ENCODE results near the gene COCH. TPM values are rescaled to one million over a fixed set of nuclear protein-coding genes. Genes with fewer than 3 reads are reported as not detected.

COCH gene
- total RNA-seq, 1 donor from 2014 or later: 1.8 TPM

- no peak overlapping the region for H3K4me3 Mint-ChIP-seq
- no peak for TF ChIP-seq CTCF (IDR thresholded peaks at IDR 0.05; ENCODE audit: unreplicated experiment)
- DNase-seq (ENCODE audit: low spot score in 2 of 2, unreplicated experiment in 2 of 2): no peak
- H3K27me3 Mint-ChIP-seq (ENCODE audit: low read depth): peaks cover 22% of the 10 kb centered on the region
- no peaks in the 10 kb centered on the region for H3K4me1 Mint-ChIP-seq
- H3K27ac Mint-ChIP-seq: no peak overlapping the region
- no peaks in the 10 kb centered on the region for H3K9me3 Mint-ChIP-seq
- no peaks in the 10 kb centered on the region for H3K36me3 Mint-ChIP-seq
Observed at GRCh38 chr14:30853946-30854345, 20.4 kb upstream of the COCH start.

- no peaks in the 10 kb centered on the region for H3K36me3 Mint-ChIP-seq
- H3K4me1 Mint-ChIP-seq: no peaks in the 10 kb centered on the region
- no peak overlapping the region for H3K4me3 Mint-ChIP-seq
- peaks cover 18% of the 10 kb centered on the region for H3K27me3 Mint-ChIP-seq (ENCODE audit: low read depth)
- no peak for DNase-seq (ENCODE audit: low spot score in 2 of 2, unreplicated experiment in 2 of 2)
- no peaks in the 10 kb centered on the region for H3K9me3 Mint-ChIP-seq
- H3K27ac Mint-ChIP-seq: no peak overlapping the region
- TF ChIP-seq CTCF (IDR thresholded peaks at IDR 0.05; ENCODE audit: unreplicated experiment): no peak
Observed at GRCh38 chr14:30854492-30854891, 19.9 kb upstream of the COCH start.

- Mint-ChIP-seq H3K27ac (no peak overlapping the region), H3K36me3 (no peaks in the 10 kb centered on the region), H3K4me1 (no peaks in the 10 kb centered on the region), H3K4me3 (no peak overlapping the region), H3K9me3 (no peaks in the 10 kb centered on the region), H3K27me3 (ENCODE audit: low read depth) (peaks cover 21% of the 10 kb centered on the region)
- DNase-seq (ENCODE audit: low spot score in 2 of 2, unreplicated experiment in 2 of 2): no peak
- TF ChIP-seq CTCF (IDR thresholded peaks at IDR 0.05; ENCODE audit: unreplicated experiment): no peak
Observed at GRCh38 chr14:30855345-30856037, 18.9 kb upstream of the COCH start.

GRCh38 chr14:30861200-30861599 is 13.2 kb upstream of the COCH start:
- no peak overlapping the region for H3K4me3 Mint-ChIP-seq
- H3K9me3 Mint-ChIP-seq: no peaks in the 10 kb centered on the region
- H3K36me3 Mint-ChIP-seq: no peaks in the 10 kb centered on the region
- no peak for TF ChIP-seq CTCF (IDR thresholded peaks at IDR 0.05; ENCODE audit: unreplicated experiment)
- H3K27me3 Mint-ChIP-seq (ENCODE audit: low read depth): peaks cover 41% of the 10 kb centered on the region
- H3K4me1 Mint-ChIP-seq: no peaks in the 10 kb centered on the region
- H3K27ac Mint-ChIP-seq: no peak overlapping the region
- no peak for DNase-seq (ENCODE audit: low spot score in 2 of 2, unreplicated experiment in 2 of 2)

DNA sequence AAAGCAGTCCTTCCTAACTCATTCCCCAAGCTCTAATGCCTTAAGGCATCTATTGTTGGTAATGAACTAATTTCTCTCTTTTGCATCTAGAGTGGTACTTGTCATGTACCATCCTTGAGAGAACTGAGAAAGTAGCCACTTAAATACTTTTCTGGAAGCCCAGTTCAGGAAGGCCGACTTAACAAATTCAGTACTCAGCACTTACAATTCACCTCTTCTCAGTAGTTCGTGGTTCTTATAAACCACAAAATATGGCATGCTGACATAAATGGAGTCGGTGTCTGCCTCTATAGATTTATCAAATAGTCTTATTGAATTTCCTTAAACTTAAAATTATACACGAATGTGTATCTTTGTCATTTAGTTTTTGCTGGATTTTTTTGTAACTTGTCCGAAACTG is 9.4 kb upstream of the COCH start:
- Mint-ChIP-seq H3K9me3 (no peaks in the 10 kb centered on the region), H3K4me1 (no peaks in the 10 kb centered on the region), H3K27ac (no peak overlapping the region), H3K36me3 (no peaks in the 10 kb centered on the region), H3K27me3 (ENCODE audit: low read depth) (peaks cover 39% of the 10 kb centered on the region), H3K4me3 (no peak overlapping the region)
- no peak for DNase-seq (ENCODE audit: low spot score in 2 of 2, unreplicated experiment in 2 of 2)
- TF ChIP-seq CTCF (IDR thresholded peaks at IDR 0.05; ENCODE audit: unreplicated experiment): no peak

DNA sequence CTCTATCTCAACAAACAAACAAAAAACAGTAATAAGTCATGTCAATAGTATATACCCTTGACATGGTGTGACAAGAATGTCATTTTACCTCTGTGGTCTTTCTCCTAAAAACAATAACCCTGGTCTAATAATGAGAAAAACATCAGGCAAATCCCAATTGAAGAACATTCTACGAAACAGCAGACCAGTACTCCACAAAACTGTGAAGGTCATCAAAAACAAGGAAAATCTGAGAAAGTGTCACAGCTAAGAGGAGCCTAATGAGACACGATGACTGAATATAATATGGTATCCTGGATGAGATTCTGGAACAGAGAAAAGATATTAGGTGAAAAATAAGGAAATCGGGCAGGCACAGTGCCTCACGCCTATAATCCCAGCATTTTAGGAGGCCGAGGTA is 5.6 kb upstream of the COCH start:
- TF ChIP-seq CTCF (IDR thresholded peaks at IDR 0.05; ENCODE audit: unreplicated experiment): no peak
- H3K36me3 Mint-ChIP-seq: no peaks in the 10 kb centered on the region
- peaks cover 44% of the 10 kb centered on the region for H3K27me3 Mint-ChIP-seq (ENCODE audit: low read depth)
- H3K4me3 Mint-ChIP-seq: no peak overlapping the region
- H3K27ac Mint-ChIP-seq: no peak overlapping the region
- DNase-seq (ENCODE audit: low spot score in 2 of 2, unreplicated experiment in 2 of 2): no peak
- no peaks in the 10 kb centered on the region for H3K9me3 Mint-ChIP-seq
- H3K4me1 Mint-ChIP-seq: no peaks in the 10 kb centered on the region
